GM12891 (cell line): ENCODE results near the gene ASPN.
A peak's percentile ranks its signal among the peaks of the same experiment; 100 is the strongest.

Experiments used
- DNase-seq: peaks from one replicate; pipeline ENCODE4 v3.0.0; 2011; ENCODE audit warnings: low spot score; ENCODE audit not compliant: insufficient read length
- FAIRE-seq: peaks from 2 replicates; lab custom pipeline; 2011; peaks lifted over from hg19 to GRCh38; lab: Jason Lieb, UNC
- PAX5 ChIP-seq: IDR thresholded peaks from 2 replicates; pipeline ENCODE4 v1.6.1; 2011; ENCODE audit warnings: low read length, moderate library complexity, mild to moderate bottlenecking; ENCODE audit not compliant: insufficient read depth, severe bottlenecking
- POLR2A ChIP-seq: IDR thresholded peaks from 2 replicates; pipeline ENCODE4 v1.6.1; 2011; ENCODE audit warnings: low read depth, low read length, control low read depth
- POLR2AphosphoS5 ChIP-seq: IDR thresholded peaks from 2 replicates; pipeline ENCODE4 v1.6.1; 2011; ENCODE audit warnings: low read depth, low read length, control low read depth
- POU2F2 ChIP-seq: IDR thresholded peaks from 2 replicates; pipeline ENCODE4 v1.6.1; 2011; ENCODE audit warnings: low read depth, mild to moderate bottlenecking, control low read depth, low read length, moderate library complexity
- SPI1 ChIP-seq: IDR thresholded peaks from 2 replicates; pipeline ENCODE4 v1.6.1; 2011; ENCODE audit warnings: low read depth, low read length, control low read depth
- TAF1 ChIP-seq: IDR thresholded peaks from 2 replicates; pipeline ENCODE4 v1.6.1; 2011; ENCODE audit warnings: low read depth, low read length, control low read depth

ASPN gene

GRCh38 chr9:92480291-92480771 is 2.0 kb downstream of the ASPN start:
- FAIRE-seq (no peak), DNase-seq (no peak)
- no peak for TF ChIP-seq POLR2A
- TF ChIP-seq SPI1: no peak
- TF ChIP-seq TAF1: no peak
- TF ChIP-seq POU2F2: no peak
- no peak for TF ChIP-seq POLR2AphosphoS5
- TF ChIP-seq PAX5: no peak

GRCh38 chr9:92479346-92479745 is 3.0 kb downstream of the ASPN start:
- no peak for FAIRE-seq
- DNase-seq: no peak
- no peak for TF ChIP-seq SPI1
- TF ChIP-seq TAF1: no peak
- TF ChIP-seq POLR2A: no peak
- no peak for TF ChIP-seq POU2F2
- no peak for TF ChIP-seq POLR2AphosphoS5
- no peak for TF ChIP-seq PAX5

- DNase-seq (no peak), FAIRE-seq (no peak)
- no peak for TF ChIP-seq TAF1
- no peak for TF ChIP-seq PAX5
- TF ChIP-seq SPI1: no peak
- no peak for TF ChIP-seq POLR2AphosphoS5
- no peak for TF ChIP-seq POLR2A
- TF ChIP-seq POU2F2: no peak
Measured at GRCh38 chr9:92478783-92479182, 3.5 kb downstream of the ASPN start.

- no peak for DNase-seq
- FAIRE-seq: peak; percentile 79
- TF ChIP-seq POU2F2: peak; percentile 28; the same call in 1 of the 2 replicates
- no peak for TF ChIP-seq SPI1
- no peak for TF ChIP-seq PAX5
Measured at GRCh38 chr9:92476962-92477361, 5.3 kb downstream of the ASPN start.

GRCh38 chr9:92474587-92474986 is 7.7 kb downstream of the ASPN start:
- DNase-seq: no peak
- no peak for FAIRE-seq
- TF ChIP-seq PAX5: no peak
- no peak for TF ChIP-seq SPI1
- TF ChIP-seq POU2F2: no peak
- TF ChIP-seq POLR2AphosphoS5: no peak
- TF ChIP-seq TAF1: no peak
- TF ChIP-seq POLR2A: no peak

- DNase-seq (no peak), FAIRE-seq (no peak)
- TF ChIP-seq POU2F2: no peak
- no peak for TF ChIP-seq TAF1
- TF ChIP-seq PAX5: no peak
- TF ChIP-seq POLR2A: no peak
- TF ChIP-seq SPI1: no peak
- TF ChIP-seq POLR2AphosphoS5: no peak
Measured at GRCh38 chr9:92468206-92468605, 14.1 kb downstream of the ASPN start.

GRCh38 chr9:92467511-92467910 is 14.8 kb downstream of the ASPN start:
- FAIRE-seq (no peak), DNase-seq (no peak)
- TF ChIP-seq PAX5 (no peak), TAF1 (no peak), POU2F2 (no peak), POLR2AphosphoS5 (no peak), SPI1 (no peak), POLR2A (no peak)

- DNase-seq (no peak), FAIRE-seq (no peak)
- no peak for TF ChIP-seq POLR2A
- TF ChIP-seq PAX5: no peak
- TF ChIP-seq TAF1: no peak
- TF ChIP-seq POU2F2: no peak
- TF ChIP-seq SPI1: no peak
- no peak for TF ChIP-seq POLR2AphosphoS5
Measured at GRCh38 chr9:92467041-92467440, 15.3 kb downstream of the ASPN start.

- FAIRE-seq: no peak
- TF ChIP-seq SPI1 (no peak), PAX5 (no peak), POLR2A (no peak), TAF1 (no peak), POLR2AphosphoS5 (no peak), POU2F2 (no peak)
- no peak for DNase-seq
Measured at GRCh38 chr9:92463984-92464383, 18.3 kb downstream of the ASPN start.

GRCh38 chr9:92463387-92463786 is 18.9 kb downstream of the ASPN start:
- no peak for TF ChIP-seq SPI1
- TF ChIP-seq POU2F2: no peak
- TF ChIP-seq TAF1: no peak
- no peak for TF ChIP-seq POLR2A
- TF ChIP-seq PAX5: no peak
- TF ChIP-seq POLR2AphosphoS5: no peak
- DNase-seq: no peak

More at GRCh38 chr9:92463387-92463786, 18.9 kb downstream of the ASPN start:
- no peak for FAIRE-seq
